Hematopoietic multipotent progenitor cell (in vitro differentiated cells): Measurements from ENCODE around the gene GGNBP2. TPM values are rescaled to one million over a fixed set of nuclear protein-coding genes. Genes with fewer than 3 reads are reported as not detected.
"Not testable (repeated sequence)": the region's sequence is repeated elsewhere in the genome, so short reads cannot be mapped to it uniquely, and the experiment has no call there.

Source experiments
- DNase-seq, 3 donors: peaks; one replicate each; pipeline ENCODE4 v3.0.0-alpha.2; 2011 to 2015; ENCODE audit warnings: low read depth in 2 of 3, low spot score in 2 of 3
- total RNA-seq: library from RNA; depleted of rRNA; stranded (reverse); fragments of >200 nt; gene quantifications from one replicate; pipeline ENCODE4 v1.2.3, GENCODE V29; 2012

Gene GGNBP2
- total RNA-seq, result 62.7 TPM

- DNase-seq, result peak; percentile 81 to 96 (median 94)
Measured at GRCh38 chr17:36544307-36545076, at the start of gene GGNBP2. TSS of gene GGNBP2 (plus strand) at chr17:36544919. CDS start at chr17:36545725, 806 bp downstream.

GRCh38 chr17:36495076-36495578, 49.6 kb upstream of the GGNBP2 start:
- DNase-seq, result no peak

GRCh38 chr17:36496018-36496789, 48.5 kb upstream of the GGNBP2 start:
- DNase-seq, result no peak

- no peak for DNase-seq
Measured at GRCh38 chr17:36498155-36498554, 46.6 kb upstream of the GGNBP2 start.

GRCh38 chr17:36498560-36499300, 46.0 kb upstream of the GGNBP2 start:
- no peak for DNase-seq

- no peak for DNase-seq
Measured at GRCh38 chr17:36500745-36501225, 43.9 kb upstream of the GGNBP2 start.

- DNase-seq, result no peak
Measured at GRCh38 chr17:36501351-36501750, 43.4 kb upstream of the GGNBP2 start.

- no peak for DNase-seq
Measured at GRCh38 chr17:36501963-36502362, 42.8 kb upstream of the GGNBP2 start.

- DNase-seq, result no peak
Measured at GRCh38 chr17:36503456-36504155, 41.1 kb upstream of the GGNBP2 start.

- DNase-seq, result no peak
Measured at GRCh38 chr17:36504156-36504545, 40.6 kb upstream of the GGNBP2 start.

- no peak for DNase-seq
Measured at GRCh38 chr17:36505171-36505570, 39.5 kb upstream of the GGNBP2 start.

GRCh38 chr17:36506249-36506826, 38.4 kb upstream of the GGNBP2 start:
- no peak for DNase-seq

- DNase-seq, result no peak
Measured at GRCh38 chr17:36506831-36507230, 37.9 kb upstream of the GGNBP2 start.

GRCh38 chr17:36507266-36507665, 37.5 kb upstream of the GGNBP2 start:
- no peak for DNase-seq

GRCh38 chr17:36508439-36508838, 36.3 kb upstream of the GGNBP2 start:
- DNase-seq, result not testable (repeated sequence)

GRCh38 chr17:36509272-36509985, 35.3 kb upstream of the GGNBP2 start:
- DNase-seq, result no peak

- no peak for DNase-seq
Measured at GRCh38 chr17:36510636-36511035, 34.1 kb upstream of the GGNBP2 start.

GRCh38 chr17:36511216-36511615, 33.5 kb upstream of the GGNBP2 start:
- no peak for DNase-seq

- no peak for DNase-seq
Measured at GRCh38 chr17:36512641-36513040, 32.1 kb upstream of the GGNBP2 start.
